Vagina (tissue), 2 donors: ENCODE measurements around the gene METTL1.

Source experiments
- CTCF ChIP-seq, 3 experiments: fragments of 450-650 bp in 2 of 3; fragments of 200-600 bp in 1 of 3; sonication (generic) in 1 of 3; IDR thresholded peaks; one replicate each; pipeline ENCODE4 v1.5.1; 2017 to 2019; ENCODE audit warnings: antibody characterized with exemption in 3 of 3, mild to moderate bottlenecking in 2 of 3, moderate library complexity in 2 of 3
- POLR2AphosphoS5 ChIP-seq, 2 donors: sonication (generic); formaldehyde crosslinking; IDR thresholded peaks; one replicate each; pipeline ENCODE4 v1.9.0; 2017; ENCODE audit warnings: antibody characterized with exemption in 2 of 2, mild to moderate bottlenecking in 2 of 2, low read depth in 1 of 2; ENCODE audit not compliant: insufficient read depth in 1 of 2

GRCh38 chr12:57718641-57719528 lies 53.0 kb downstream of the METTL1 start:
- TF ChIP-seq POLR2AphosphoS5 (IDR thresholded peaks at IDR 0.05; ENCODE audit: insufficient read depth in 1 of 2, low read depth in 1 of 2) (no peak), CTCF (IDR thresholded peaks at IDR 0.05) (no peak)
